Pons (tissue), 1 donor: Measurements from ENCODE around the gene SH2D1B.
A peak's percentile ranks its signal among the peaks of the same experiment; 100 is the strongest.

ENCODE experiments used
- DNase-seq: peaks from one replicate; pipeline ENCODE4 v3.0.0-alpha.2; 2016; ENCODE audit warnings: low spot score

The SH2D1B gene

GRCh38 chr1:162381941-162382750 lies 29.8 kb downstream of the SH2D1B start:
- no peak for DNase-seq

- DNase-seq = no peak
Observed at GRCh38 chr1:162381383-162381782, 30.6 kb downstream of the SH2D1B start, which contains the start of gene C1orf226. Gene C1orf226 (plus strand): TSS chr1:162381728. CDS start chr1:162381902, 174 bp downstream.

GRCh38 chr1:162380061-162380846 lies 31.7 kb downstream of the SH2D1B start:
- DNase-seq = no peak

GRCh38 chr1:162376691-162377090 lies 35.2 kb downstream of the SH2D1B start, which contains the start of gene SPATA46:
Gene SPATA46 (minus strand): TSS chr1:162376854. CDS start chr1:162376790, 64 bp downstream.
- DNase-seq = peak; percentile 14

GRCh38 chr1:162375463-162375862 lies 36.5 kb downstream of the SH2D1B start:
- DNase-seq = no peak

- DNase-seq = no peak
Observed at GRCh38 chr1:162374406-162374805, 37.5 kb downstream of the SH2D1B start.

- no peak for DNase-seq
Observed at GRCh38 chr1:162373541-162374260, 38.2 kb downstream of the SH2D1B start.

- DNase-seq = no peak
Observed at GRCh38 chr1:162373072-162373427, 38.9 kb downstream of the SH2D1B start.

- no peak for DNase-seq
Observed at GRCh38 chr1:162372159-162373071, 39.5 kb downstream of the SH2D1B start.

GRCh38 chr1:162371611-162372010 lies 40.3 kb downstream of the SH2D1B start:
- no peak for DNase-seq

- DNase-seq = no peak
Observed at GRCh38 chr1:162370721-162371120, 41.2 kb downstream of the SH2D1B start.

- no peak for DNase-seq
Observed at GRCh38 chr1:162370161-162370560, 41.8 kb downstream of the SH2D1B start.

- DNase-seq = no peak
Observed at GRCh38 chr1:162369571-162369970, 42.4 kb downstream of the SH2D1B start.

GRCh38 chr1:162368451-162368850 lies 43.5 kb downstream of the SH2D1B start:
- no peak for DNase-seq

GRCh38 chr1:162367772-162368171 lies 44.2 kb downstream of the SH2D1B start:
- no peak for DNase-seq

- DNase-seq = no peak
Observed at GRCh38 chr1:162367073-162367472, 44.9 kb downstream of the SH2D1B start.

- DNase-seq = no peak
Observed at GRCh38 chr1:162366671-162367070, 45.3 kb downstream of the SH2D1B start.

GRCh38 chr1:162366149-162366548 lies 45.8 kb downstream of the SH2D1B start:
- DNase-seq = no peak

- no peak for DNase-seq
Observed at GRCh38 chr1:162365284-162366020, 46.5 kb downstream of the SH2D1B start.

- DNase-seq = no peak
Observed at GRCh38 chr1:162364498-162364897, 47.4 kb downstream of the SH2D1B start.

GRCh38 chr1:162363823-162364222 lies 48.1 kb downstream of the SH2D1B start:
- DNase-seq = no peak
